GM20431 (cell line): ENCODE measurements around the gene PLXNA4.

Experiments
- in situ Hi-C: fragments of 300-500 bp; cut with MseI, MboI; formaldehyde crosslinking; loops from one replicate; pipeline ENCODE4 v1.15.0; 2020; ENCODE audit warnings: low sequenced_read_pairs; ENCODE audit not compliant: unreplicated experiment

Gene PLXNA4

DNA sequence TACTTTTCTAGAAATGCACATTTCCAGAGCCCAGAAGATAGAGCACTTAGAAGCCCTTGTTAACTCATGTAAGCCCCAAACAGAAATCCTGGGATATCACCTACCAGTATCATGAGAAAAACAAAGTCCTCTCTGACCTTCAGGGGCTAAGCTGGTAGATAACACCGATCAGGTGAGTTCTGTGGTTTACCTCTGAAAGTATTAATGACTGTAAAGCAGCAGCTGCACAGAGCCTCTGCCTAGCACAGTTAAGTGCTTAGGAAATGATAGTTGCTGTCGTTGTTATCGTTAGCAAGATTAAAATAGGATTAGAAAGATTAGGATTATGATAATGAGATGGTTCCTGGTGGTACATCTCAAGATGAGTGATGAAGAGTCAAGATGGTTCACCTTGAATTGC is 64.9 kb downstream of the PLXNA4 start:
- in situ Hi-C loops, result no loop called here

DNA sequence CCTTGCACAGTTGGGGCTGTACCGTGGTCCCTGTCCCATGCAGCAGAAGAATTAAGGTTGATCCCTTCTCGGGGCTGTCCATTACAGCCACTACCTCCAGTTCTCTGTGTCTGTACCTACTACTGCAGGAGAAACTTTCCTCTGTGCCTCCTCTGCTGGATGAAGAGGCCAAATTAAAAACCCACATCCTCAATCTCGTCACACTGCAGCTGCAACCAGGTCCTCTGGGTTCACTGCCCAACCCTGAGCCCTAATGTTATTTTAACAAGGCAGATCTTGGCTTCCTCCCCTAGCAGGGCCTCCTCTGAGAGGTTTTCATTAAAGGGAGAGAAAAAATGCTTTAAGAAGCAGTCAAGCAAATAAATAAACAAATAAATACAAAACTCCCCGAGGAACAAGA is 66.6 kb downstream of the PLXNA4 start:
- in situ Hi-C loops, result no loop called here

DNA sequence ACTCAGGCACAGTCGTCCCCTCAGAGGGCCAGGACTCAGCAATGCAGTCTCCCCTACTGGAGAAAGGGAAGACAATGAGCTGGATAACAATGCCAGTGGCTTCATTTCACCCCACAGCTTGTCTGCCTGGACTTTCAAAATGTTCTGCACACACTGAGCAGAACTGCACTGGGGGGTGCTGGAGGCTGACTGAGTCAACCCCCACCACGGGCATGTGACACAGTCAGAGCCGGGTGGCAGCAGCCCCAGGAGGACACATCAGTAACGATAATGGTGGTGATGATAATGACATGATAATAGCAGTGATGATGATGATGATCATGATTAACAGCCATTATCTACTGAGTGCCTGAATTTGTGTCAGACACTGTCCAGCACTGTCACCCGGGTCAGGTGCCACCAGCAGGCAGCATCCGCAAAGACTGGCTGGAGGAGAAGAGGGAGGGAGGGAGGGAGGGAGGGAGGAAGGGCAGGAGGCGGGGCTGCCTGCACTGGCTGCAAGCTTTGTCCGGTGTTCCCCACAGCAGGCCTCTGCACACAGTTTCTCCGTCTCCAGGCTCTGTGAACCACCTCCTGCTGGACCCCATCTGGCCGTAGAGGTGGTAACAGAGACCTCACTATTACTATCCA is 67.4 kb downstream of the PLXNA4 start:
- in situ Hi-C loops, result no loop called here

- in situ Hi-C loops, result no loop called here
Measured at GRCh38 chr7:132504852-132505251, 71.4 kb downstream of the PLXNA4 start.

GRCh38 chr7:132504071-132504470 is 72.2 kb downstream of the PLXNA4 start:
- in situ Hi-C loops, result no loop called here

- in situ Hi-C loops, result no loop called here
Measured at GRCh38 chr7:132503415-132503814, 72.9 kb downstream of the PLXNA4 start.

DNA sequence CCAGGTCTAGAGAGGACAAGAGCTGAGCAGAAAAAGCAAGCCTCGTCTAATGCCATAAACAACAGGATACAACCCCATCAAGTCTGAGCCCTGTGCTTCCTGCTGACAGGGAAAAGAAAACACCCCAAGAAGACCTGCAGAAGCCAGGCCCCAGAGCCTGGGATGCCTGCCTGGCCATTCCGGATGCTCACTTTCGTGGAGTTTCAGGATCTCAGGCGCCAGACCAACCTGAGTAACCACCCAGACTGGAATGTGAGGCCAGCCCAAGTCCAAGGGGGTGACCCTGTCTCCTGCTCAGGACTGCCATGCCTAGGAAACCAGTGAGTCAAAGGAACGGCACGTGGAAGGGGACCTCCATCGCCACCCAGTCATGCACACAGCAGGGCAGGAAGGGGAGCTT is 74.3 kb downstream of the PLXNA4 start:
- in situ Hi-C loops, result no loop called here

DNA sequence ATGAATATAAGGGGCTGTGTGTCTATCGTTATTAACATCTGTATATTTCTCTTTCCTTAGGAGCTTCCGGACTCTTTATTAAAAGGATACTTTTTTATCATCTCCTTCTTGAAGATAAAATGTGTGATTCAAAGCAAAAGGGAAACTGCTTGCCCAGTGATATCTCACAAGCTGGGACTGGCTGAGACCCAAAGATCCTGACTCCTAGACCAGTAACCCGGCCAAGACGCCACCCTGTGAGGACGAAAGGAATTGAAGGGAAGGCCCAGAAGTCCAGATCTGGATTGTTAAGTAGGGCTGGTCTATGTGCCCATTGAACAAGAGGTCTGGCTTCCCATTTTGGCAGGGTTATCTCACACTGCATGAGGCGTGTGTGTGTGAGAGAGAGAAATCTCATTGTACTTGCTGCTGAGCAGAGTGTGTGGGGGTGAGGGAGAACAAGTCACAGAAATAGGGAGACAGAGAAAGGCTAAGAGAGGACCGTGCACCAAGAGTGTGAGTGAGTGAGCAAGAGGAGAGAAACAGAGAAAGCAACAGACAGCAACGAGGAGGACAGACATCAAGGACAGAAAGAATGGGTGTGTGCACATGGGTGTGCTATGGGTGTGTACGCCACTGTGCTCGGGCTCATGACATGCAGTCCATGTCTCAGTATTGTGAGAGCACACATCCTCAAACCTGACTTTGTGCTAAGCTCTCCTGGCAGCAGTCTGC is 75.4 kb downstream of the PLXNA4 start:
- in situ Hi-C loops, result no loop called here

- in situ Hi-C loops, result no loop called here
Measured at GRCh38 chr7:132499487-132499886, 76.8 kb downstream of the PLXNA4 start.

DNA sequence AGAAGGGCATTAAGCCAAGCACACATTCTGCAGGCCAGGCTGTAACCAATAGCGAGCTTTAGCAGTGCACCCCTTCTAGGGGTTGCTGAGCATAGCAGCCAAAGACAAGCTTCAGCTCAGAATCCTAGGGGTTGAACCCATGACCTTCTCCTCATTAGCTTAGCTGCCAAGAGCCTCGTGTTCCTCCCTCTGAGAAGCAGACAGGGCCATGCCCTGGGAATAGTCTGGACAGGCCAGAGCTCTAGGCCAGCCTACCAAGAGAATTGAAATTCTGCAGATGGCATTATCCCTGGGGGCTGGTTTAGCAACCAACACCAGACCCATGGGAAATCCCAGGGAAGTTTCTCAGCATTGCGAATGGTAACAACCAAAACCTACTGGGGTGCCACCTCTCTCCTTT is 77.2 kb downstream of the PLXNA4 start:
- in situ Hi-C loops, result no loop called here

- in situ Hi-C loops, result no loop called here
Measured at GRCh38 chr7:132498319-132498718, 78.0 kb downstream of the PLXNA4 start.

- in situ Hi-C loops, result no loop called here
Measured at GRCh38 chr7:132497098-132497497, 79.2 kb downstream of the PLXNA4 start.

GRCh38 chr7:132495936-132496335 is 80.3 kb downstream of the PLXNA4 start:
- in situ Hi-C loops, result no loop called here

GRCh38 chr7:132494474-132494873 is 81.8 kb downstream of the PLXNA4 start:
- in situ Hi-C loops, result no loop called here

DNA sequence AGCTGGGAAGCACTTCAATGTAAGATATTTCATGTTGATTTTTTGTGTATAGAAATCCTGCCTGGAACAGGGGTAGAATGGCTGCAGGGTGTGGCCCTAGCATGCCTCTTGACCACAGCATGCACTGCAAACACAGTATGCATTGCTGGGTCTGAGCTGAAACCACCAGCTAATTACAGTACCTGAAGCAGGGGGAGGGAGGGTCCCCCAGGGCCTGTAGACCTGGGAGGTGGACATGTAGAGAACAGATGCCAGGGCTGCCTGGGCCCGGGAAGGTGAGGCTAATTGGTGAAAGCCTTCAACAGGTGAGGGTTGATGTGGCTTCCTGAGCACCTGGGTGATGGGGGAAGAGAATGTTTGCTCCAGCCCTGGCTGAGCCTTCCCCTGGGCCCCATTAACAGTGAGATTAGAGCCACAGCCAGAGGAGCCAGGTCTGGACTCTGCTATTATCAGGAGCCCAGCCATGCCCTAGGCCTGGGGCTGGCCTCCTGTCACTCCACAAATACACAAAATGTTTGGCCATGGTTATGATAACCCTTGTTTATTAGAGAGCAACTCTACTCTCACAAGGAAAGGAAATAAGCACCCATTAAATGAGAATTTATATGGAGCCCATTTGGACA is 83.3 kb downstream of the PLXNA4 start:
- in situ Hi-C loops, result no loop called here

- in situ Hi-C loops, result no loop called here
Measured at GRCh38 chr7:132491391-132491945, 84.8 kb downstream of the PLXNA4 start.

DNA sequence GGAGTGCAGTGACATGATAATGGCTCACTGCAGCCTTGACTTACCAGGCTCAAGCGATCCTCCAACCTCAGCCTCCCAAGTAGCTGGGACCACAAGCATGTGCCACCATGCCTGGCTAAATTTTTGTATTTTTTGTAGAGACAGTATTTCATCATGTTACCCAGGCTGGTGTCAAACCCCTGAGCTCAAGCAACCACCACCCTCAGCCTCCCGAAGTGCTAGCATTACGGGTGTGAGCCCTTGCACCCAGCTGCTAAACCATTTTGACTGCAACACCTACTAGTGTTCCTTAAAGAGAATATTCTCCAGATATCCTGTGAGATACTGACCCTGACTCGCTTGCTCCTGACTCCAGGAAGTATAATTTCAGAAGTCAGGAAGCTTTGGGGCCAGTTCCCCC is 85.8 kb downstream of the PLXNA4 start:
- in situ Hi-C loops, result no loop called here

DNA sequence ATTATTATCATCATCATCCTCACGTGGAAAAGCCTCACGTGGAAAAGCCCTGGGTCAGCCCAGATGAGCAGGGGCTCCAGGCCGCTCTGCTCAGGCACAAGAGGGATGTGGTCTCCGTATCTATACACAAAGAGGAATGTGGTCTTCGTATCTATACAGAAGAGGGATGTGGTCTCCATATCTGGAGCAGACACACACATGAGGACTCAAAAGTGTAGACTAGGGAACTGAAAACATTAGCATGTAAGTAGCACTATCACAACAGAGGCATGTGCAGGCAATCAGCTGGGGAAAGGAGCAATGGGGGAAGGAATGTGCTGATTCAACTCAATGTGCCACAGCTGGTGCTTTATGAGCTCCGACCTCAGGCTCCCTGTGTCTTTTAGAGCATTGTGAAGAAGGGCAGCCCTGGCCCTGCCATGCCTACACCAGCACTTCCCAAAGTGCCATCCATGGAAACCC is 86.5 kb downstream of the PLXNA4 start:
- in situ Hi-C loops, result no loop called here

GRCh38 chr7:132488634-132489302 is 87.5 kb downstream of the PLXNA4 start:
- in situ Hi-C loops, result no loop called here

- in situ Hi-C loops, result no loop called here
Measured at GRCh38 chr7:132486274-132486610, 90.0 kb downstream of the PLXNA4 start.
